Astrocyte (in vitro differentiated cells and primary cell): ENCODE data around the gene ZFYVE1.

ENCODE experiments used
- EZH2 ChIP-seq: IDR thresholded peaks from 2 replicates; pipeline ENCODE4 v1.6.1; 2012; ENCODE audit warnings: mild to moderate bottlenecking, low read length, inconsistent platforms; ENCODE audit not compliant: insufficient read depth
- TF ChIP-seq, protein P1 (sequence below): IDR thresholded peaks from 2 replicates; pipeline ENCODE4 v1.5.1; 2011; ENCODE audit warnings: low read depth, mild to moderate bottlenecking, inconsistent platforms, low read length, moderate library complexity; ENCODE audit not compliant: insufficient read depth

- TF ChIP-seq, protein P1, sequence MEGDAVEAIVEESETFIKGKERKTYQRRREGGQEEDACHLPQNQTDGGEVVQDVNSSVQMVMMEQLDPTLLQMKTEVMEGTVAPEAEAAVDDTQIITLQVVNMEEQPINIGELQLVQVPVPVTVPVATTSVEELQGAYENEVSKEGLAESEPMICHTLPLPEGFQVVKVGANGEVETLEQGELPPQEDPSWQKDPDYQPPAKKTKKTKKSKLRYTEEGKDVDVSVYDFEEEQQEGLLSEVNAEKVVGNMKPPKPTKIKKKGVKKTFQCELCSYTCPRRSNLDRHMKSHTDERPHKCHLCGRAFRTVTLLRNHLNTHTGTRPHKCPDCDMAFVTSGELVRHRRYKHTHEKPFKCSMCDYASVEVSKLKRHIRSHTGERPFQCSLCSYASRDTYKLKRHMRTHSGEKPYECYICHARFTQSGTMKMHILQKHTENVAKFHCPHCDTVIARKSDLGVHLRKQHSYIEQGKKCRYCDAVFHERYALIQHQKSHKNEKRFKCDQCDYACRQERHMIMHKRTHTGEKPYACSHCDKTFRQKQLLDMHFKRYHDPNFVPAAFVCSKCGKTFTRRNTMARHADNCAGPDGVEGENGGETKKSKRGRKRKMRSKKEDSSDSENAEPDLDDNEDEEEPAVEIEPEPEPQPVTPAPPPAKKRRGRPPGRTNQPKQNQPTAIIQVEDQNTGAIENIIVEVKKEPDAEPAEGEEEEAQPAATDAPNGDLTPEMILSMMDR, result no peak
- no peak for TF ChIP-seq EZH2
These were observed 36.7 kb downstream of the ZFYVE1 start for GRCh38 chr14:72990171-72990570.
